SK-N-SH (cell line): ENCODE measurements around the gene ATP2B3.

Experiments used
- CTCF ChIP-seq: fragments of 200-600 bp; sonication (generic); IDR thresholded peaks from 2 replicates; pipeline ENCODE4 v1.6.1; 2017; ENCODE audit warnings: antibody characterized with exemption, mild to moderate bottlenecking, moderate library complexity
- GABPA ChIP-seq: IDR thresholded peaks from 2 replicates; pipeline ENCODE4 v1.4.0; 2012; ENCODE audit warnings: low read depth, mild to moderate bottlenecking
- MXI1 ChIP-seq: IDR thresholded peaks from 2 replicates; pipeline ENCODE4 v1.6.1; 2012; ENCODE audit warnings: mild to moderate bottlenecking, low read depth, low read length, improper control_type of control experiment
- NFIC ChIP-seq: IDR thresholded peaks from 2 replicates; pipeline ENCODE4 v1.4.0; 2012; ENCODE audit warnings: borderline replicate concordance
- PBX3 ChIP-seq: IDR thresholded peaks from 2 replicates; pipeline ENCODE4; 2012
- POLR2AphosphoS5 ChIP-seq: IDR thresholded peaks from 2 replicates; pipeline ENCODE4 v1.6.1; 2012; ENCODE audit warnings: low read depth, low read length
- RXRA ChIP-seq: IDR thresholded peaks from 2 replicates; pipeline ENCODE4 v1.4.0; 2012; ENCODE audit warnings: low read depth, mild to moderate bottlenecking, borderline replicate concordance
- SIN3A ChIP-seq: IDR thresholded peaks from 2 replicates; pipeline ENCODE4 v1.6.1; 2012; ENCODE audit warnings: low read depth, mild to moderate bottlenecking, low read length, moderate library complexity, borderline replicate concordance
- SMC3 ChIP-seq: IDR thresholded peaks from 2 replicates; pipeline ENCODE4 v1.6.1; 2012; ENCODE audit warnings: low read depth, low read length, improper control_type of control experiment
- TAF1 ChIP-seq: IDR thresholded peaks from 2 replicates; pipeline ENCODE4 v1.6.1; 2012; ENCODE audit warnings: low read depth, mild to moderate bottlenecking, low read length, moderate library complexity, borderline replicate concordance
- TCF12 ChIP-seq: IDR thresholded peaks from 2 replicates; pipeline ENCODE4 v1.4.0; 2012
- YY1 ChIP-seq: IDR thresholded peaks from 2 replicates; pipeline ENCODE4 v1.4.0; 2012; ENCODE audit warnings: low read depth, mild to moderate bottlenecking

GRCh38 chrX:153626863-153627674 lies 109.6 kb downstream of the ATP2B3 start:
- no peak for TF ChIP-seq SIN3A
- TF ChIP-seq CTCF = no peak
- no peak for TF ChIP-seq POLR2AphosphoS5
- no peak for TF ChIP-seq RXRA
- TF ChIP-seq YY1 = no peak
- TF ChIP-seq NFIC = no peak
- TF ChIP-seq TAF1 = no peak
- no peak for TF ChIP-seq GABPA
- no peak for TF ChIP-seq PBX3
- TF ChIP-seq MXI1 = no peak
- TF ChIP-seq SMC3 = no peak
- TF ChIP-seq TCF12 = no peak
